HepG2 (cell line): Measurements from ENCODE around the gene TFEB. TPM values are rescaled to one million over a fixed set of nuclear protein-coding genes. Genes with fewer than 3 reads are reported as not detected.
A peak's percentile ranks its signal among the peaks of the same experiment; 100 is the strongest.

Experiments used
- ELF4 ChIP-seq: sonication (generic); formaldehyde crosslinking; IDR thresholded peaks from 2 replicates; pipeline ENCODE4 v1.5.0; 2020; ENCODE audit warnings: missing genetic modification reagents, mild to moderate bottlenecking, moderate library complexity, borderline replicate concordance
- HOXA3 ChIP-seq: sonication (generic); formaldehyde crosslinking; IDR thresholded peaks from 2 replicates; pipeline ENCODE4 v1.5.0; 2020; ENCODE audit warnings: missing genetic modification reagents
- MAFG ChIP-seq: sonication (generic); formaldehyde crosslinking; IDR thresholded peaks from 2 replicates; pipeline ENCODE4 v1.5.1; 2020; ENCODE audit warnings: mild to moderate bottlenecking, missing genetic modification reagents
- RXRA ChIP-seq: sonication (generic); formaldehyde crosslinking; IDR thresholded peaks from 2 replicates; pipeline ENCODE4 v1.5.1; 2020; ENCODE audit warnings: missing genetic modification reagents
- SMAD3 ChIP-seq: sonication (generic); formaldehyde crosslinking; IDR thresholded peaks from 2 replicates; pipeline ENCODE4 v1.4.0; 2020; ENCODE audit warnings: missing genetic modification reagents
- SNAPC2 ChIP-seq: sonication (generic); formaldehyde crosslinking; IDR thresholded peaks from 2 replicates; pipeline ENCODE4 v1.8.1; 2022; ENCODE audit warnings: mild to moderate bottlenecking, missing genetic modification reagents
- SUZ12 ChIP-seq: fragments of 150-350 bp; IDR thresholded peaks from 2 replicates; pipeline ENCODE4 v1.6.1; 2014; ENCODE audit warnings: low read depth, low read length
- TBX3 ChIP-seq: fragments of 450-650 bp; IDR thresholded peaks from 2 replicates; pipeline ENCODE4 v1.6.1; 2017; ENCODE audit warnings: antibody characterized with exemption, mild to moderate bottlenecking, inconsistent platforms, borderline replicate concordance
- TFAP4 ChIP-seq: sonication (generic); IDR thresholded peaks from 2 replicates; pipeline ENCODE4 v1.6.1; 2016; ENCODE audit warnings: low read depth, borderline replicate concordance
- TOE1 ChIP-seq: sonication (generic); formaldehyde crosslinking; IDR thresholded peaks from 2 replicates; pipeline ENCODE4 v1.4.0; 2020; ENCODE audit warnings: mild to moderate bottlenecking, missing genetic modification reagents
- U2AF1 ChIP-seq: fragments of 200-400 bp; formaldehyde crosslinking; optimal IDR thresholded peaks from 2 replicates; pipeline ENCODE3; 2017; ENCODE audit warnings: mild to moderate bottlenecking, low read depth, low read length
- ZBTB26 ChIP-seq: IDR thresholded peaks from 2 replicates; pipeline ENCODE4 v1.6.1; 2016; ENCODE audit warnings: missing compliant biosample characterization, missing genetic modification reagents, borderline replicate concordance
- ZKSCAN8 ChIP-seq: IDR thresholded peaks from 2 replicates; pipeline ENCODE4 v1.6.1; 2016; ENCODE audit warnings: borderline replicate concordance, missing genetic modification reagents, missing compliant biosample characterization
- ZNF20 ChIP-seq: sonication (generic); formaldehyde crosslinking; IDR thresholded peaks from 2 replicates; pipeline ENCODE4 v1.4.0; 2020; ENCODE audit warnings: mild to moderate bottlenecking, moderate library complexity, missing genetic modification reagents
- ZNF263 ChIP-seq: sonication (generic); formaldehyde crosslinking; IDR thresholded peaks from 2 replicates; pipeline ENCODE4 v1.4.0; 2020; ENCODE audit warnings: missing genetic modification reagents
- ZNF550 ChIP-seq: sonication (generic); formaldehyde crosslinking; IDR thresholded peaks from 2 replicates; pipeline ENCODE4 v1.4.0; 2020; ENCODE audit warnings: mild to moderate bottlenecking, missing genetic modification reagents, borderline replicate concordance
- ZNF569 ChIP-seq: sonication (generic); formaldehyde crosslinking; IDR thresholded peaks from 2 replicates; pipeline ENCODE4 v1.5.0; 2020; ENCODE audit warnings: mild to moderate bottlenecking, missing genetic modification reagents, moderate library complexity, borderline replicate concordance
- ZNF574 ChIP-seq: sonication (generic); formaldehyde crosslinking; IDR thresholded peaks from 2 replicates; pipeline ENCODE4 v1.4.0; 2020; ENCODE audit warnings: missing genetic modification reagents
- ZNF605 ChIP-seq: sonication (generic); formaldehyde crosslinking; IDR thresholded peaks from 2 replicates; pipeline ENCODE4 v1.8.0; 2022; ENCODE audit warnings: mild to moderate bottlenecking, missing genetic modification reagents
- ZNF615 ChIP-seq: sonication (generic); formaldehyde crosslinking; IDR thresholded peaks from 2 replicates; pipeline ENCODE4 v1.5.0; 2020; ENCODE audit warnings: mild to moderate bottlenecking, missing genetic modification reagents, borderline replicate concordance
- ZNF713 ChIP-seq: sonication (generic); formaldehyde crosslinking; IDR thresholded peaks from 2 replicates; pipeline ENCODE4 v1.4.0; 2020; ENCODE audit warnings: mild to moderate bottlenecking, missing genetic modification reagents
- ZSCAN30 ChIP-seq: sonication (generic); formaldehyde crosslinking; IDR thresholded peaks from 2 replicates; pipeline ENCODE4 v1.5.0; 2020; ENCODE audit warnings: mild to moderate bottlenecking, missing genetic modification reagents
- polyA plus RNA-seq, 8 experiments: library from polyadenylated mRNA; depleted of rRNA in 3 of 8; stranded (reverse) in 7 of 8; unstranded in 1 of 8; fragments of >200 nt; fragmentation: Illumina TruSeq in 4 of 8; extraction: Trizol in 4 of 8; gene quantifications; 2 replicates each; pipeline versions ENCODE4 v1.2.1 to v1.2.3, GENCODE V29; 2011 to 2016; ENCODE audit warnings: low read depth in 4 of 8, missing spikeins in 1 of 8, mixed read lengths in 1 of 8; ENCODE audit not compliant: insufficient read depth in 1 of 8
- total RNA-seq, 5 experiments: library from RNA; depleted of rRNA; stranded (reverse); fragments of >200 nt; fragmentation: Illumina TruSeq; extraction: Trizol; gene quantifications; 2 replicates each; pipeline ENCODE4 v1.2.3, GENCODE V29; 2016; ENCODE audit warnings: low read depth in 1 of 5
- TF ChIP-seq, protein P1 (sequence below): IDR thresholded peaks from 2 replicates; pipeline ENCODE4 v1.6.1; 2016; ENCODE audit warnings: control low read depth

TFEB gene
- total and polyA plus RNA-seq, 2 of the 13 experiments (the other 11 are each of a cell fraction or from before 2014, with no cell fraction given): 13.3 to 18.7 TPM

GRCh38 chr6:41723530-41724227 lies 11.7 kb downstream of the TFEB start (continued):
- TF ChIP-seq ZBTB26 (CRISPR knock-in tag) (0 out of 2 replicates have a peak, but pooled peaks have one; percentile 47), TFAP4 (peak; percentile 98), ZNF605 (CRISPR knock-in tag) (peak; percentile 82), U2AF1 (no peak), ZNF574 (CRISPR knock-in tag) (peak; percentile 85), RXRA (CRISPR knock-in tag) (peak; percentile 75), ZNF615 (no peak), ZNF569 (CRISPR knock-in tag) (no peak), ZNF713 (CRISPR knock-in tag) (0 out of 2 replicates have a peak, but pooled peaks have one; percentile 2), SUZ12 (no peak), ZNF263 (CRISPR knock-in tag) (peak; percentile 80), MAFG (CRISPR knock-in tag) (no peak), ZNF20 (CRISPR knock-in tag) (no peak), ZNF550 (no peak), ZKSCAN8 (peak; percentile 90), HOXA3 (CRISPR knock-in tag) (peak; percentile 88), ELF4 (CRISPR knock-in tag) (no peak), TBX3 (no peak), TOE1 (CRISPR knock-in tag) (no peak), SMAD3 (CRISPR knock-in tag) (no peak; the same call in 1 of the 2 replicates), SNAPC2 (CRISPR knock-in tag) (no peak), ZSCAN30 (CRISPR knock-in tag) (no peak)
- TF ChIP-seq, protein P1, sequence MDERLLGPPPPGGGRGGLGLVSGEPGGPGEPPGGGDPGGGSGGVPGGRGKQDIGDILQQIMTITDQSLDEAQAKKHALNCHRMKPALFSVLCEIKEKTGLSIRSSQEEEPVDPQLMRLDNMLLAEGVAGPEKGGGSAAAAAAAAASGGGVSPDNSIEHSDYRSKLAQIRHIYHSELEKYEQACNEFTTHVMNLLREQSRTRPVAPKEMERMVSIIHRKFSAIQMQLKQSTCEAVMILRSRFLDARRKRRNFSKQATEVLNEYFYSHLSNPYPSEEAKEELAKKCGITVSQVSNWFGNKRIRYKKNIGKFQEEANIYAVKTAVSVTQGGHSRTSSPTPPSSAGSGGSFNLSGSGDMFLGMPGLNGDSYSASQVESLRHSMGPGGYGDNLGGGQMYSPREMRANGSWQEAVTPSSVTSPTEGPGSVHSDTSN (CRISPR knock-in tag): no peak
